ENCODE results near the gene MAS1.
A peak's percentile ranks its signal among the peaks of the same experiment; 100 is the strongest.
"Not testable (repeated sequence)": the region's sequence is repeated elsewhere in the genome, so short reads cannot be mapped to it uniquely, and the experiment has no call there.

MAS1 gene

DNA sequence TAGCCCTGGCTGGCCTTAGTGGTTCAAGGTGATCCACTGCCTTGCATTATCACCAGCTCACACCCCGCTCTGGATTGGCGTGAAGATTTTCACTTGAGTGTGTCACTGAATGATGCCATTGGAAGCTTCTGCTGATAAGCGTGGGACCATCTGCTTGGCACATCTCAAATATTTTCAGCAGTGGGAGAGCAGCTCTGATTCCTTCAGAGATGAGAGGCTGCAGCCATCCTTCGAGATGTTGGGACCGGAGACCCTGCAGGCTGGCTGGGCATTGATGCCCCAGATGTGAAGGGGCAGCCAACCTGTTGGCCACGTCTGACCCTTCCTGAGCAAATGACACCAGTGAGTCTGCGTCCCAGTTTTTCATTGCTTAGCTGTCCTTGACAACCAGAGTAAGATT lies at the start of gene MAS1:
TSS of gene MAS1 (plus strand) at position 197 of the 400 bp plus-strand sequence. CDS start 15,968 bp downstream, outside the sequence.
- no peak for DNase-seq

DNA sequence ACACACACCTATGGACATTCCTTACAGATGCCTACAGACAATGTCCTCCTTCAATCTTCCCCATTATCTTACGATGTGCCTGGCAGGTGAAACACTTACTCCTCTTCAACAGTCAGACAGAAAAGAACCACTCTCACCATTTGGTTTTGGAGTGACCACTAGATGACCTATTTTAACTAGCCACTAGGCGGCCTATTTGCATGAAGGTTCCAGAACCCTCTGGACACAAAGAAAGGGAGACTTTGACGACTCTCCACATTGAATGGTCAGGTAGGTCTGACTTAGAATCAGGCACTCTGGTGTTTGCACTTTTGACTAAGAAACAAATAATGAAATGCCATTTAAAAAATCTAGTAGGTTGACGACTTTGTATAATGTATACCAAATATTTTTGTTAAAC lies 48.8 kb upstream of the MAS1 start:
- no peak for DNase-seq

DNA sequence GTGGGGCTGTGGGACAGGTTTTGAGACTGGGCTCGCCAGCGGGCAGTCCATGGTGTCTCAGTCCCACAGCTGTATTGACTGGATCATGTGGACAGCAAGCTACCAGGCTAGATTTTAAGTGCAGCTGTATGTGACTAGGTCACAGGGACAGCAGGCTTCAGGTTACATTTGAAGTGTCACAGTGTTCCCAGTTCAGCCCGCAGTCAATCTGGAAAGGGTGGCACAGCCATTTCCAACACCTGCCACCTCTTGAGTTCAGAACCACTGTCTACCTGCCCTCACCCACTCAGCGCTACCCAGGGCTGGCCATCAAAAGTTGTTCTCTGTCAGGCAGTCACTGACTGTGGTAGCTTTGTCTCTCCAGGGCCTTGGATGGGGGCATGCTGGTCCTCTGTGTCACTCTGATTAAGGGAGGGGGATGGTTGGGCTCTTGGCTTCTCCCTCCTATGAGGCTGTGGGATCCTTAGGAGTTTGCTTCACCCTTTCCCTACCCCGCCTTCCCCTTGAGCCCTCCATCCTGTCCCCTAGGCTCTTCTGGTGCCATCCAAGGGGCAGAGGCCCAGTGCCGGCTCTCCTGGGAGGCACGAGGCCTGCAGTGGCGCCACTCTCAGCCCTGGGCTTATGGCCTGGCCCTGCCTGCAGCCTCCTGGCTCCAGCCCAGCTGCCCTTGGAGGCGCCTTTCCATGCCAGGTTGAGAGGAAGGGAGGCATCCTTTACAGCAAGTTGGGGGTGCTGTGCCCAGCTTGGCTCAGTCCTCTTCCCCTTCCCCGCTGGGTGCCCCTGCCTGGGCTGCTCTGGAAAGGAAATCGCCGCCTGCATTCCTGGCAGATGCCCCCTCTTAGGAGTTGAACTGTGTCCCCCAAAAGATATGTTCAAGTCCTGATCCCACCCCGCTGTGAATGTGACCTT lies 45.8 kb upstream of the MAS1 start:
- no peak for DNase-seq

DNA sequence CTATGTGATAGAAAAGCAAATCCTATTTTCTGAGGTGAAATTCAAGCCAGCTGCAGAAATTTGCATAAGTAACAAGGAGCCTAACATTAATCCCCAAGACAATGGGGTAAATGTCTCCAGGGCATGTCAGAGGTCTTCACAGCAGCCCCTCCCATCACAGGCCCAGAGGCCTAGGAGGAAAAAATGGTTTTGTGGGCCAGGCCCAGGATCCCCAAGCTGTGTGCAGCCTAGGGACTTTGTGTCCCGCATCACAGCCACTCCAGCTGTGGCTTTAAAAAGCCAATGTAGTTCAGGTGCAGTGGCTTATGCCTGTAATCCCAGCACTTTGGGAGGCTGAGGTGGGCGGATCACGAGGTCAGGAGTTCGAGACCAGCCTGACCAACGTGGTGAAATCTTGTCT lies 42.2 kb upstream of the MAS1 start:
- not testable (repeated sequence) for DNase-seq

DNA sequence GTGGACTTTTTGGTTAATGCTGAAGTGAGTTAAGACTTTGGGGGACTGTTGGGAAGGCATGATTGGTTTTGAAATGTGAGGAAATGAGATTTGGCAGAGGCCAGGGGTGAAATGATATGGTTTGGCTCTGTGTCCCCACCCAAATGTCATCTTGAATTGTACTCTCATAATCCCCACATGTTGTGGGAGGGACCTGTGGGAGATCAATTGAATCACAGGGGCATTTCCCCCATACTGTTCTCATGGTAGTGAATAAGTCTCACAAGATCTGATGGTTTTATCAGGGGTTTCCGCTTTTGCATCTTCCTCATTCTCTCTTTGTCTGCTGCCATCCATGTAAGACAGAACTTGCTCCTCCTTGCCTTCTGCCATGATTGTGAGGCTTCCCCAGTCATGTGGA lies 40.9 kb upstream of the MAS1 start:
- not testable (repeated sequence) for DNase-seq

DNA sequence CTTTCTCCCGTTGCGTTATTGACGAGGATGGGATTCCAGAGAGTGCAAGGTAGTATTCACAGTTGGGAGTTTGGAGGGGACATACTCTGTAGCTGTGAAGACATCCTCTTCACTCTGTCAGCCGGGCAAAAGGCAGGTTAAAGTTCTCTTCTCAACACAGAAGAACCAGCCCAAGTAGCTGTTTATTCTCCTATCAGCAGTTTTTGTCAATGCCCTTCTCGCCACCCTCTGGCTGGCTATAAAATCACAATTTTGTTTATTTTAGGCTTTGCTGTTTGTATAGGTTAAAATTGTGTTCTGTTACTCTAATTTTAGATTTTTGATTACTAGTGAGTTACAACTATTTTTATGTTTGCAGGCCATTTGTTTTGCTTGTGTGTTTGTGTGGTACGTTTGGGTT lies 37.9 kb upstream of the MAS1 start:
- peak in 1 of 14 donors; percentile 9 for DNase-seq

DNA sequence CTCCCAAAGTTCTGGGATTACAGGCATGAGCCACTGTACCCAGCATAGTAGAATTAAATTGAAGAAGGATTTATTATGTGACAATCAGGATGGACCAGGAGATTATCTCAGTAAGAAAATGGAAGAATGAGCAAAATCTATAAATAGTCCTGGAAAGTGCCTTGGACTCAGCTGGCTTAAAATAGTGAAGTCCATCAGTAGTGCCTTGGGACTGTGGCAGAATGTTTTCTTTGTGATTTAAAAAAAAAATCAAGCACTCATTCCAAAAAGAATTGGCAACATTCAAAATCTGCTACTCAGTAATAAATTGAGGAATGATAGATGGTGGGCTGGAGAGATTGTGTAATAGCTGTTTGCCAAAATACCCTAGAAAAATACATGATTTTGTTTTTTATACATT lies 37.0 kb upstream of the MAS1 start:
- DNase-seq = no peak

DNA sequence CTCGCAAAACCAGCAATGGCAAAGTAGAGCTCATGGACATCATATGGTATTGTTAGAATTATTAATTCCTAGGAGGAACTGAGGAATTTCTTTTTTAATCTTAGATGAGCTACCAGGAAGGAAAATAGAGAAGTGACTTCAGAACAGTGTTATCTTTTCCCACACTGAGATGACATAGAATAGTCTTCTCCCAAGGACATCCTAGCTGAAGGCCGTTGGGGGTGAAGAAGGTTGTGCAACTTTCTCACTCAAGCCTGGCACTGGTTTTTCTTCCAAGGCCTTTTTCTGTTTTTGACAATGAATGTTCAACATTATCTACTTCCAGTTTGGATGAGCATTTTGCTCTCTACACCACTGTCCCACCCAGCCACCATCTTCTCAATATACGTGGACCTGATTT lies 35.8 kb upstream of the MAS1 start:
- no peak for DNase-seq

DNA sequence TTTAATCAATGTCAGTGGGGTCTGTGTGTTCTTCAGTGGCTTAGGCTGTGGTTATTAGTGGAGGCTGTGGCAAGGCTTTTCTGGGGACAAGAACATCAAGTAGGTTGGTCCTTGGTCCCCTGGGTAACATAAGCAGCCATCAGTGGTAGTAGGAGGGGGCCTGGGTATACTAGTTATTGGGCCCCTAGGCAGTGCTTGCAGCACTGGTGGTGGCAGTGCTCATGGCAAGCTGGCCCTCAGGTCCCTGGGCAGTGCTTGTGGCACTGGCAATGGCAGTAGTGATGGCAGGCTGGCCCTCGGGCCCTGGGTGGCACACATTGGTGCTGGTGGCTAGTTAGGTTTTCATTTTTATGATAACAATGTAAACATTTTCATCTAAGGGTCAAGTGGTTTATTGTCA lies 32.5 kb upstream of the MAS1 start:
- no peak for DNase-seq

DNA sequence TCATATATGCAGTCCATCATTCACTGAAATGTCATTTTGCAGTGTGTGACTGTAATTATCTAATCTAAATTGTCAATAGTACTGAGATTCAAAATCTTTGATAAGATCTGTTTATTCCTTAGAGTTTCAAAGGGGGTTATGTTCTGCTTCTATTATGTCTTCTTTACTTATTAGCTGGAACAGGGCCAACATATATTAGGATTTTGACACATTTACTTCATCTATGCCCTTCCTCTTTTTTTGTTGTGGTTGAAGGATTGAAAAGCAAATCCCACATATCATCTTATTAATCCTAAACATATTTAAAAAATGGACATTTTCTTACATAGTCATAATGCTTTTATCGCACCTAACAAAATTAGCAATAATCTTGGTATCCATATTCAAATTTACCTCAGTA lies 30.3 kb upstream of the MAS1 start:
- no peak for DNase-seq

DNA sequence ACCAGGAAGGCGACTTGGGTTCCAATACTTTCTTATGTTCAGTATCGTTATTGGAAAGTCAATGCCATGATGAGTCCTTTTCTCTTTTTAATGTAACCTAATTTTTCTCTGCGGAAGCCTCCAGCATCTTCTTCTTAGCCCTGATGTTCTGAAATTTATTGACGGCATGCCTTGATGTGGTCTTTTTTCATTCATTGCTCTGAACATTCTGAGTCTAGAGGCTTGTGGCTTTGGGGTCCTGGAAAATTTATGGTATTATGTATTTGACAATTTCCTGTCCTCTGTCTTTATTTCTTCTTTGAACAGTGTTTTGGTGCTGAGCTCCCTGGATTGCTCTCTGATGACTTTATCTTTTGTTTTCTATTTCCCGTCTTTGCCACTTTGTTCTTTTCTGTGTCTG lies 28.7 kb upstream of the MAS1 start:
- DNase-seq = no peak

DNA sequence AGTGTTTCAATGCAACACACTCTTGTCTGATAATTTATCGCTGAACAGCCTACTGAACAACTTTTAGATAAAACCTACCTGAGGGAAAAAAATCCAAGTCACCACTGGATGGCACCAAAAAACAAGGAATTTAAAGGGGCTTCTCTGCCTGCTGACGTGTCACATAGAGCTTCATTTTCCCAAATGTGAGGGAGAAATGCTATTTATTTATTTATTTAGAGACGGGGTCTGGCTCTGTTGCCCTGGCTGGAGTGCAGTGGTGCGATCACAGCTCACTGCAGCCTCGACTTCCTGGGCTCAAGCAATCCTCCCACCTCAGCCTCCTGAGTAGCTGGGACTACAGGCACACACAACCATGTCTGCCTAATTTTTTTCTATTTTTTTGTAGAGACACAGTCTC lies 27.4 kb upstream of the MAS1 start:
- not testable (repeated sequence) for DNase-seq

DNA sequence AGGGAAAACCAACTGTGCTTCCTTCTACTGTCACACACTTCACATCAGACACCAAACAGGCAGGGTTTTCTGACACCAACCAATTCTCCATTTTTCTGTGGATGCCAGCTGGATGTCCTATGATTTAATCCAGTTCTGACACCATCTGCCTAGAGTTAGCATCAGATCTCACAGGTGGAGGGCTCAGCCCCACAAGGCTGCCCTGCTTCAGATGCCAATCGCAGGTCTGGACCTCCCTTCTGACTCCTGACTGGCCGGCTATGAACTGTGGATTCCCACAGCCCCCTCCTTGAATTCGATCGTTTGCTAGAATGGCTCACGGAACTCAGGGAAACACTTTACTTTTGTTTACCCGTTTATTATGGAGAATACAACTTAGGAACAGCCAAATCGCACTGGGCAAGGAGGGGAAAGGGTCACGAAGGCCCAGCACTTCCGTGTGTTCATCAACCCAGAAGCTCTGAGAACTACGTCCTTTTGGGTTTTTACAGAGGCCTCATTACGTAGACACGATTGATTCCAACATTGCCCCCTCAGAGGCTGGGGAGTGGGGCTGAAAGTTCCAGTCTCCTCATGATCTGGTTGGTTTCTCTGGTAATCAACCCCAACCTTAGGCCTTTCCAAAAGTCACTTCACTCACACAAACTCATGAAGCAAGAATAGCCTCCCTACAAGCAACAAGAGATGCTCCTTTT lies 25.4 kb upstream of the MAS1 start:
- no peak for DNase-seq

DNA sequence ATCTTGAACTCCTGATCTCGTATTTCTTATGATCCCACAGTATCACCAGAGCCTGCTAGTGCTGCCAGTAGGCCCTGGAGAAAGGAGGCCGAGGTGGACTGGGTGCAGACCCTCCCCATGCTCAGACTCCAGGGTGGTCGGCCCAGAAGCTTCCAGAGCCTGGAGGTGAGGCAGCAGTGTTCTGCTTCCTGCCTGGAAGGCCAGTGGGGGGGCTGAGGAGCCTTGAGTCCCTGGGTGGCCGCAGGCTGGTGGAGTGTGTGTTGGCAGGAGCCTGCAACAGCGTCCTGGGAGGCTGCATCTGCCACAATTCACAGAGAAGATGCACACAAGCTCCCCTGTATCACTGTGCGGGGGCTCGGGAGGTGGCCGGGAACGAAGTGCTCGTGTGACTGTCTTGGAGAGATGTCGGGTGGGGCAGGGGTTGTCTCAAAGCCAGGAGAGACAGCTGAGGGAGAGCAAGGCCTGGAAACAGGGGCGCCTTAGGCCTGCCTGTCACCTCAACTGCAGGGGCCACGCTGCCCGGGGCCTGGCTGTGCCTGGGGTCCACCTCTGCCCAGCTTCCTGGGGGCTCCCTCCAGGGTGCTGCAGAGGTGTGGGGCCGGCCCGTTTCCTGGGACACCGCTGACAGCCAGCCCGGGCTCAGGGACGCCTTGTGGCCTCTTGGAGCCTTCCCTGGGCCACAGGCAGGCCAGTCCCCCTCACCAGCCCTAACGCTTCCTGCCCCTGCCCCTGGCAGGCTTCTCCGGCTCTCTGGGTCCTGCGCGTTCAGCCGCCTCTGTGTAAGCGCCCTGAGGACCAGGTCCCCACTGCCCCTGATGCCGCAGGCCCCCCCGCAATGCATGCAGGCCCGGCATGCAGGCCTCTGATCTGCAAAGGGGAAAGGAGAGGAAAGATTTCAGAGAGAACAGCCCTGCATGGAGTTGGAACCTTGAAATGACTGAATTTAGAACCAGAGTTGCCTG lies 24.2 kb upstream of the MAS1 start:
- no peak for DNase-seq

DNA sequence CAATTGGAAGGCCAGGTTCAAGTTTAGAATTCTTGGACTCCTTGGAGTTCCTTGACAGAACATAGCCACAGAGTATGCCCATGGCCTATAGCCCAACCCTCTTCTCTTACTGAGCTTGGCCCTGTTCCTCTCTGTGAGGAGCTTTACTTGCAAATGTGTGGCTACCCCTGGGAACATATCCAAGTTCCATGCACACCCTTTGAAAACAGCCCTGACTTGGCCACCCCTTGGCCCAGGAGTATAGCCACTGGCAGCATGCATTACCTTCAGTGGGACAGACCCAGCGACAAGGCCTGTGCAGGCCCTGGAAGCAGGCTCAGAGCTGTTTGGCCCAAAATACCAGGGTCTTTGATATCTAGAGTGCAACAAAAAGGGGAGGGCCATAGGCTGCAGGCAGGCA lies 19.5 kb upstream of the MAS1 start:
- DNase-seq = peak in 2 of 14 donors; percentile 5 to 26

DNA sequence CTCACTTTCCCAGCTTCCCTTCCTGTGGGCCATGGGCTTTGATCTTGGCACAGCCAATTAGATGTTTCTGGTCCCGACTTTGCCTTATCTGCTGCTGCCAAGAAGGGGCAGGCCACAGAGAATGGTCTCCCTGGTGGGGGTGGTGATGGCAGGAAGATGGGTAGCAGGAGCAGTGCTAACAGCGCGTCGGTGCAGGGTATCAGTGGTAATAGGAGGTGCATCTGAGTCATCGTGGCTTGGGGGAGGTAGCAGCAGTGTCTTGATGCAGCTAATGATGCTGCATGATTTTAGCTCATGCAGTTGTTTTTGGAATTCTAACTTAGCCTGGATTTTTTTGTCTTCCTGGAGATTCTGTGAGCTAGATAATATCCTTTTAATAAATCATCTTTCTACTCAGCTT lies 18.9 kb upstream of the MAS1 start:
- DNase-seq = no peak

DNA sequence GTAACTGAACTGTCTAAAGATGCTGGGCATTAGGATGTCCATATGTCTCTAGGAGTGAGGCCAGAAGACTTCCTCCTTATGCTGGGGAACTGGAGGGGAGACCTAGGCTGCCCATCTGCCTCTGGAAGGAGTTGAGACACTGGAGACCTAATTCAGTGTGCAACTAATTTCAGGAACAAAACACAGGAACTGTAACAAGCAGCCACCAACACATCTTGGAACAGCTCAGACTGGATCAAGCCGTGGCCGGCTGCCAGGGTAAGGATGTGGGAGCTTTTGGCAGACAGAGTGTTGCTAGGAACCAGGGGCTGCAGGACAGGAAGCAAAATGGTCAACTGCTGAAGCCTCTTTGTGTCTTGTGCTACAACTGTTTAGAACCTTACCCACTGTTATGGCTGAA lies 16.4 kb upstream of the MAS1 start:
- DNase-seq = peak in 8 of 14 donors; percentile 4 to 63 (median 22)

DNA sequence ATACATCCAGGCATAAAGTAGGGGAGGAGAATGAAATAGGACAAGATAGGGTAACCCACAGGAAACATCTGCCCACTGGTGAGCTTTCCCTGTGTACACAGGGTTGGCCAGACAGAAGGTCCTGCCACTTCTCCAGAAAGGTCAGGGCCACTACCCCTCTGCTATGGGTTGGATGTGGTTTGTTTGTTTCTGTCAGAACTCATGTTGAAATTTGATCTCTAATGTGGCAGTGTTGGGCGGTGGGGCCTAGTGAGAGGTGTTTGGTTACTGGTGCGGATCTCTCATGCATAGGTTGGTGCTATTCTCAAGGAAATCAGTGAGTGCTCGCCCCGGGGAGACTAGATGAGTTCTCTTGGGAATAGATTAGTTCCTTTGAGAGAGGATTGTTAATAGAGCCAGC lies 15.6 kb upstream of the MAS1 start:
- no peak for DNase-seq

DNA sequence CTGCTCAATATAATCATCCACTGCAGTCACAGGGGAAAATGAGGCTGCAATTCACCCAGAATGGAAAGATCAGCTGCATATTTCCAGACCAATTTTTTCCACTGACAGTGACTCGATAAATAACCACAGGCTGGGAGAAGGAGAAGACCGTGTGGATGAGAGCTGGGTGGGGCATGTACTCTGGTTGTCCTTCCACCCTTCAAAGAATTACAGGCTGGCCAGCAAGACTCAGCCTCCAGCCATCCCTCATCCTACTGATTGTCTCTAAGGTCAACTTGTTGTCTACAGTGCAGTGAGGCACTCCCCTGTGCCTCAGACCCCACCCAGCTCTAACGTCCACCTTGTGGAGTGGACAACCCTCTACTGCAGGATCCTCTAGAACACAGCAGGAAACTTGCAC lies 14.5 kb upstream of the MAS1 start:
- DNase-seq = no peak

DNA sequence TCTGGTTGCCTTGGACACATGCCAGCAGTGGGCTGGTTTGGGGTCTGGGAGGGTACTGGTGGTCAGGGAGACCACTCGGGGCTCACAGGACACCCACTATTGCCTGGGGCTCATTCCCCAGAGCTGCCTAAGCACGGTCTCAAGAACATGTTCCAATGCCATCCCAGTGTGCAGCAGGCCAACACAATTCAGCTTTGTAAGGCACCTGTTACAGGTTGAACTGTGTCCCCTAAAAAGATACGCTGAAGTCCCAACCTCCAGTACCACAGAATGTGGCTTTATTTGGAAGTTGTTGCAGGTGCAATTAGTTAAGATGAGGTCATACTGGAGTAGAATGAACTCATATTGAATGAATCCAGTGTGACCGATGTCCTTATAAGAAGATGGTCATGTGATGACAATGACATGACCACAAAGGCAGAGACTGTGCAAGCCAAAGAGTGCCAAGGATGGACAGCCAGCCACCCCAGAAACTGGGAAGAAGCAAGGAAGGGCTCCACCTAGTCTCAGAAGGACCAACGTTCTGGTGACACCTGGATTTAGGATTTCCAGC lies 13.5 kb upstream of the MAS1 start:
- DNase-seq = no peak

DNA sequence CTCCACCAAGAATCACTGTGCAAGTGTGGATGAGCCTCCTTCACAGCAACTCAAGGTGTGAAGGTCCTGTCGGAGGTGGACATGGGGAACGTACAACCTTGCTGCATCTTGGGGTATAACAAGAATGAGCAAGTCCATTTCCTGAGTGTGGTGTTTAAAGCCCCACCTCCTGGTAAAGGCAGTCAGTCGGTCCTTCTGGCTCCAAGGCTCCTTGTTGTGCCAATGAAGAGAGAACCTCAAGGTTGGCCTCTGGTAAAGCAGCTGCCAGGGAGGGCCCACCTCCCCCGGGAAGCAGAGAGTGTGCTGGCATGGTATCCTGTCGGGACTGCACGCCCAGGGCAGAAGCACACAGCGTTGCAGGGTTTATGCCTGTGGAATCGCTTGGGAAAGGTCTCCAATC lies 12.4 kb upstream of the MAS1 start:
- DNase-seq = no peak

DNA sequence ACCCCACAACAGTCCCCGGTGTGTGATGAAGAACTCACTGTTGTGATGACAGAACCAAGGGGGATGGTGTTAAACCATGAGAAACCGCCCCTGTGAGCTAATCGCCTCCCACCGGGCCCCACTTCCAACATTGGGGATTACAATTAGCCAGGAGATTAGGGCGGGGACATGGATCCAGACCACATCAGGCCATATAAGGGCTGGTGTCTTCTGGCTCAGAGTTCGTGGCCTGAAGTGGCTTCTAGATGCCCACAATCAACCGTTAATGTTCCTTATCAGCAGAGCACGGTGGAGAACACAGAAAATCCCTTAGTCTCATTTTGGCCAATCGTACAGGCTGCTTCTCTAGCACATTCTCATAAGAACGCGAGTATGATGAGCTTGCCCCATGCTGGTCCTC lies 10.9 kb upstream of the MAS1 start:
- no peak for DNase-seq

All from C1 segment of cervical spinal cord (tissue), 14 donors.